Large intestine (tissue), 3 donors: ENCODE measurements around the gene RNF39. TPM values are rescaled to one million over a fixed set of nuclear protein-coding genes. Genes with fewer than 3 reads are reported as not detected.
"Not testable (repeated sequence)": the region's sequence is repeated elsewhere in the genome, so short reads cannot be mapped to it uniquely, and the experiment has no call there.

Source experiments
- DNase-seq, 2 donors: peaks; one replicate each; pipeline versions ENCODE4 v3.0.0 to v3.0.0-alpha.2; 2013
- H3K27ac ChIP-seq: one replicate; pipeline ENCODE4 v1.5.1; 2013; ENCODE audit warnings: low read length
- H3K27me3 ChIP-seq: 2 replicates; pipeline ENCODE4 v1.6.1; 2013; ENCODE audit warnings: low read length; ENCODE audit not compliant: control insufficient read depth, insufficient read depth
- H3K36me3 ChIP-seq: 2 replicates; pipeline ENCODE4 v1.6.1; 2013; ENCODE audit warnings: low read length; ENCODE audit not compliant: control insufficient read depth, insufficient read depth
- H3K4me1 ChIP-seq: one replicate; pipeline ENCODE4 v1.6.1; 2013; ENCODE audit warnings: low read length; ENCODE audit not compliant: control insufficient read depth, insufficient read depth
- H3K4me3 ChIP-seq: one replicate; pipeline ENCODE4 v1.5.1; 2013; ENCODE audit warnings: low read length
- H3K9me3 ChIP-seq: one replicate; pipeline ENCODE4 v1.6.1; 2013; ENCODE audit warnings: mild to moderate bottlenecking, low read depth, low read length, moderate library complexity; ENCODE audit not compliant: control insufficient read depth
- WGBS: methylation state at CpG from one replicate; pipeline ENCODE4 v1.1.5; 2013; ENCODE audit warnings: low lambda C conversion rate; ENCODE audit not compliant: insufficient coverage; 5-methylcytosine and 5-hydroxymethylcytosine counted together
- polyA plus RNA-seq: library from polyadenylated mRNA; unstranded; fragments of 120-200 nt; gene quantifications from one replicate; pipeline ENCODE4 v1.2.1, GENCODE V29; 2013

Gene RNF39
- polyA plus RNA-seq, 1 donor: 0.75 TPM

- DNase-seq: no peak
- H3K9me3 ChIP-seq: no peaks in the 10 kb centered on the region
- peaks cover 3% of the 10 kb centered on the region for H3K36me3 ChIP-seq
- no peaks in the 10 kb centered on the region for H3K4me1 ChIP-seq
- H3K27ac ChIP-seq: no peak overlapping the region
- H3K4me3 ChIP-seq: no peak overlapping the region
- WGBS: no CpG with 5 or more reads among the region's 1 CpG
- H3K27me3 ChIP-seq: no peaks in the 10 kb centered on the region
Measured at GRCh38 chr6:30035784-30036183, 39.8 kb downstream of the RNF39 start.

GRCh38 chr6:30033440-30033839, 42.1 kb downstream of the RNF39 start:
- DNase-seq, H3K4me1 ChIP-seq, H3K36me3 ChIP-seq, H3K4me3 ChIP-seq, H3K9me3 ChIP-seq, H3K27ac ChIP-seq, H3K27me3 ChIP-seq: not testable (repeated sequence)
- 100% methylated on average over 1 of the region's 5 CpGs for WGBS

- DNase-seq: peak in 1 of 2 donors; percentile 16
- Histone ChIP-seq H3K27me3 (no peaks in the 10 kb centered on the region), H3K4me1 (no peaks in the 10 kb centered on the region), H3K9me3 (no peaks in the 10 kb centered on the region), H3K36me3 (peaks cover 3% of the 10 kb centered on the region), H3K4me3 (no peak overlapping the region), H3K27ac (no peak overlapping the region)
Measured at GRCh38 chr6:30031381-30031780, 44.2 kb downstream of the RNF39 start.

DNA sequence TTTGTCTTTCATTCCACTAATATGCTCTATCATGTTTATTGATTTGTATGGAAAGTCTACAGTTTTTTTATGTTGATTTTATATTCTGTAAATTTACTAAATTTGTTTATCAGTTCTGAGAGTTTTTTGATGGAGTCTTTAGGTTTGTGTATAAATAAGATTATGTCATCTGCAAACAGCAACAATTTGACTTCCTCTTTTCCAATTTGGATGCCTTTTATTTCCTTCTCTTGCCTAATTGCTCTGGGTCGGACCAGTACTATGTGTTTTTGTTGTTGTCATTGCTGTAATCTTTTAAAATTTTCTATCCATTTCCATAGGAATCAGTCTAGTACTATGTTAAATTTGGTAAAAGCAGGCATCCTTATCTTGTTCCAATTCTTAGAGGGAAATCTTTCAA, 46.0 kb downstream of the RNF39 start:
- H3K27ac ChIP-seq: no peak overlapping the region

GRCh38 chr6:30025186-30025585, 50.4 kb downstream of the RNF39 start:
- no CpG with 5 or more reads among the region's 1 CpG for WGBS
- Histone ChIP-seq H3K4me3 (no peak overlapping the region), H3K9me3 (no peaks in the 10 kb centered on the region), H3K4me1 (no peaks in the 10 kb centered on the region), H3K27me3 (no peaks in the 10 kb centered on the region), H3K36me3 (no peaks in the 10 kb centered on the region), H3K27ac (no peak overlapping the region)
- DNase-seq: peak; percentile 12 to 50

More for the DNA sequence above, 46.0 kb downstream of the RNF39 start:
- Histone ChIP-seq H3K9me3 (no peaks in the 10 kb centered on the region), H3K4me1 (no peaks in the 10 kb centered on the region), H3K27me3 (no peaks in the 10 kb centered on the region), H3K36me3 (no peaks in the 10 kb centered on the region), H3K4me3 (no peak overlapping the region)
- 83% methylated on average over 1 of the region's 1 CpG for WGBS
- no peak for DNase-seq

GRCh38 chr6:30022712-30023111, 52.9 kb downstream of the RNF39 start:
- DNase-seq: not testable (repeated sequence)

DNA sequence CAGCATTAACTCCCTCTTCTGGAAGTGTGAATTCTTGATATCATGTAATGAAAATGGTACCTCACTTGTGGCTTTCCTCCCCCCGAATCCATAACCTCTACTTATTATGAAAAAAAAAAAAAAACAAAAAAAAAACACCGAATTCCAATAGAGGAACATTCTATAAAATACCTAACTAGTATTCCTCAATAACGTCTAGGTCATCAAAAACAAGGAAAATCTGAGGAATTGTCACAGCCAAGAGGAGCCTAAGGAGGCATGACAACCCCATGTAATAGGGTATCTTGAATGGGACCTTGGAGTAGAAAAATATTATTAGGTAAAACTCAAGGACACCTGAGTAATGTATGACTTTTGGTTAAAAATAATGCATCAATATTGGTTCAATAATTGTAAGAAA, 53.4 kb downstream of the RNF39 start:
- H3K9me3 ChIP-seq: no peaks in the 10 kb centered on the region
- H3K27me3 ChIP-seq: no peaks in the 10 kb centered on the region
- no peaks in the 10 kb centered on the region for H3K36me3 ChIP-seq
- 100% methylated on average over 1 of the region's 3 CpGs for WGBS
- no peak for DNase-seq
- H3K4me3 ChIP-seq: no peak overlapping the region
- H3K4me1 ChIP-seq: no peaks in the 10 kb centered on the region
- no peak overlapping the region for H3K27ac ChIP-seq

More at GRCh38 chr6:30022712-30023111, 52.9 kb downstream of the RNF39 start:
- H3K36me3 ChIP-seq, H3K27me3 ChIP-seq, H3K27ac ChIP-seq, H3K9me3 ChIP-seq, H3K4me3 ChIP-seq, H3K4me1 ChIP-seq: not testable (repeated sequence)

- Histone ChIP-seq H3K9me3 (no peaks in the 10 kb centered on the region), H3K4me1 (no peaks in the 10 kb centered on the region), H3K4me3 (no peak overlapping the region), H3K36me3 (no peaks in the 10 kb centered on the region), H3K27ac (no peak overlapping the region), H3K27me3 (no peaks in the 10 kb centered on the region)
- no CpG with 5 or more reads among the region's 1 CpG for WGBS
- no peak for DNase-seq
Measured at GRCh38 chr6:30020626-30021025, 54.9 kb downstream of the RNF39 start.

Other genes starting within 250 kb of the RNF39 start
- gene HLA-G, start 247.9 kb downstream of the RNF39 start, polyA plus RNA-seq: 0.06 TPM
- gene HLA-A, start 133.2 kb downstream of the RNF39 start, polyA plus RNA-seq: 326 TPM
- gene POLR1H, start 14.5 kb downstream of the RNF39 start, polyA plus RNA-seq: 45.1 TPM
- 65.3 TPM for gene PPP1R11, start 8.6 kb downstream of the RNF39 start, polyA plus RNA-seq
- gene TRIM31, start 37.3 kb upstream of the RNF39 start, polyA plus RNA-seq: 5.7 TPM
- gene TRIM40, start 60.4 kb upstream of the RNF39 start, polyA plus RNA-seq: 6.6 TPM
- 6.6 TPM for gene TRIM10, start 85.4 kb upstream of the RNF39 start, polyA plus RNA-seq
- gene TRIM15, start 87.8 kb upstream of the RNF39 start, polyA plus RNA-seq: 51.7 TPM
- gene TRIM26, start 137.6 kb upstream of the RNF39 start, polyA plus RNA-seq: 58.2 TPM